HAP-1 (cell line): ENCODE results near the gene MKNK1.

Experiments
- DNase-seq, 2 experiments: peaks; one replicate each; pipeline ENCODE4 v3.0.0-alpha.2; 2016 to 2020; ENCODE audit warnings: low spot score in 2 of 2
- H3K27me3 ChIP-seq: fragments of 250-450 bp; sonication (Bioruptor Pico); 2 replicates; pipeline ENCODE4 v1.5.1; 2020; ENCODE audit warnings: low read depth, mild to moderate bottlenecking, moderate library complexity
- H3K36me3 ChIP-seq: fragments of 250-450 bp; sonication (Bioruptor Pico); replicated peaks from 2 replicates; pipeline ENCODE4 v1.5.1; 2020; ENCODE audit warnings: mild to moderate bottlenecking
- H3K4me1 ChIP-seq: fragments of 250-450 bp; sonication (Bioruptor Pico); 2 replicates; pipeline ENCODE4 v1.5.1; 2020; ENCODE audit warnings: mild to moderate bottlenecking
- H3K4me3 ChIP-seq: fragments of 250-450 bp; sonication (Bioruptor Pico); 2 replicates; pipeline ENCODE4 v1.5.1; 2020; ENCODE audit warnings: mild to moderate bottlenecking, moderate library complexity
- H3K9me3 ChIP-seq: fragments of 250-450 bp; sonication (Bioruptor Pico); 2 replicates; pipeline ENCODE4 v1.5.1; 2020; ENCODE audit warnings: mild to moderate bottlenecking, moderate library complexity
- in situ Hi-C: fragments of 300-500 bp; cut with MboI; formaldehyde crosslinking; loops from 3 replicates; pipeline ENCODE4 v1.14.3; 2020; ENCODE audit warnings: low sequenced_read_pairs, inconsistent platforms, mixed read lengths

The MKNK1 gene

DNA sequence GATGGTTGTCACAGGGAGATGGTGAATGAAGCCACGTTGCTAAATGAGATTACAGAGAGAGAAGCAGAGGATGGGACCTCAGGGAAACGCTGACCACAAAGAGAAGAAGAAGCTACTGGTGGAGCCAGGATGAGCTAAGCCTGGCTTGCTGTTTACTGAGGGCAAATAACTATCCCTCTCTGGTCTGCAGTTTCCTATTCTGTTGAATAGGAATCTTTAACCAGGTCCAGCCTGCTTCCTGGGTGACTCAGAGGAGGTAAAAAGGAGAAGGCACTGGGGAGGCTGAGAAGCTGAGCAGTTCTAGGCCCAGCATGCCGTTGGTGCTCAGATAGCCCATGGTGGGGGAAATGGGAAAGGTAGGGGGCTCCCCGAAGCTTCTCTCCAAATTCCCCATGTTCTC lies 84.9 kb downstream of the MKNK1 start:
- no peaks in the 10 kb centered on the region for H3K36me3 ChIP-seq
- in situ Hi-C loops = no loop called here
- DNase-seq = no peak
- peaks cover 25% of the 10 kb centered on the region for H3K4me1 ChIP-seq
- H3K4me3 ChIP-seq = no peak overlapping the region
- no peaks in the 10 kb centered on the region for H3K27me3 ChIP-seq
- H3K9me3 ChIP-seq = no peaks in the 10 kb centered on the region

DNA sequence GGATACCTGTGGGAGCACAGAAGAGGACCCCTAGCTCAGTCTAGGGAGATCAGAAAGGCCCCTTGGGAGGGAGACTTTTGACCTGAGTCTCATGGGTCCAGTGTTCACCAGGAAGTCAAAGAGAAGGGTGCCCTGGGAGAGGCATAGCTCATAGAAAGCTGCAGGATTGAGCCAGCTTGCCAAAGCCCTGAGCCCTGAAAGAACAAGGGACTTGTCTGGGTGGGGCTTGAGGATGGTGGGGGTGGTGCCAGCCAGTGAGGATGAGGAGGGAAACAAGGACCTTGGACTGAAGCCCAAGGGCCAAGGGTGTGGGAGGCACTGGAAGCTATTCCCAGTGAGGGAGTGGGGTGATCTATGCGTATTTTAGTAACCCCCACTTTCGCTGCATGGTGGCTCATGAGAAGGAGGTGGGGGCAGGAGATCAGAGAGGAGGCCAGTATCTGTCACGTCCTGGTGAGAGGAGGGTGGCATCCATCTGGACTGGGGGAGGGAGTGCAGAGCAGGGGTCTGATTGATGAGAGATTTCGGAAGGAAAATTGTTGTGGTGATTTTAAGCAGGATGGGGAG lies 86.1 kb downstream of the MKNK1 start:
- H3K27me3 ChIP-seq = no peaks in the 10 kb centered on the region
- no peak for DNase-seq
- no peaks in the 10 kb centered on the region for H3K9me3 ChIP-seq
- H3K36me3 ChIP-seq = no peaks in the 10 kb centered on the region
- H3K4me3 ChIP-seq = no peak overlapping the region
- H3K4me1 ChIP-seq = peaks cover 25% of the 10 kb centered on the region
- in situ Hi-C loops = no loop called here

DNA sequence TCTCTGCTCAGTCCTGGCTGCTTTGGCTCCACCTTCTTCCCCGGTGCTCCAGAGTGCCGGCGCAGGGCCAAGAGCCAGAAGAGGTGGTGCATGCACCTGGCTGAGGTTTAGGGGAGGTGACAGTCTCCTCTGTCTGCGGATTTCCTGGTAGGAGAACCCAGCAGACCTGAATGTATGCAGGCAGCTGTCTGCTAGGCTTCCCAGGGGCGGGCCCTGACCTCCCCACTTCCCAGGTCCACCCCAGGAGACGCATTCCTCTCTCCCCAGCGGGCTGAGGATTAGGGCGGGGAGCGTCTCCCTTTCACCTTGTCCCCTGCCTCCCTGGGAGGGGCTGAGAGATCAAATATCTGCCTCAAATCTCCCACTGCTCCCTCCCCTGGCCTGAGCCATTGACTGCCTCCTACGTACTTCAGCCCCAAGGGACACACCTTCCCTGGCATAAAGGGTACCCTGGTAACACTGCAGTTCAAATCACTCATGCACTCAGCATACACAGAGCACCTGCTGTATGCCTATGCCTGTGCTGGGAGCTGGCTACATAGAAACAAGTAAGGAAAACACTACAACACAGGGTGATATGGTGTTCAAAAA lies 87.0 kb downstream of the MKNK1 start:
- in situ Hi-C loops = no loop called here
- no peaks in the 10 kb centered on the region for H3K27me3 ChIP-seq
- H3K4me1 ChIP-seq = peaks cover 18% of the 10 kb centered on the region
- H3K36me3 ChIP-seq = no peaks in the 10 kb centered on the region
- no peak overlapping the region for H3K4me3 ChIP-seq
- H3K9me3 ChIP-seq = no peaks in the 10 kb centered on the region
- DNase-seq = peak; percentile 63 to 77

DNA sequence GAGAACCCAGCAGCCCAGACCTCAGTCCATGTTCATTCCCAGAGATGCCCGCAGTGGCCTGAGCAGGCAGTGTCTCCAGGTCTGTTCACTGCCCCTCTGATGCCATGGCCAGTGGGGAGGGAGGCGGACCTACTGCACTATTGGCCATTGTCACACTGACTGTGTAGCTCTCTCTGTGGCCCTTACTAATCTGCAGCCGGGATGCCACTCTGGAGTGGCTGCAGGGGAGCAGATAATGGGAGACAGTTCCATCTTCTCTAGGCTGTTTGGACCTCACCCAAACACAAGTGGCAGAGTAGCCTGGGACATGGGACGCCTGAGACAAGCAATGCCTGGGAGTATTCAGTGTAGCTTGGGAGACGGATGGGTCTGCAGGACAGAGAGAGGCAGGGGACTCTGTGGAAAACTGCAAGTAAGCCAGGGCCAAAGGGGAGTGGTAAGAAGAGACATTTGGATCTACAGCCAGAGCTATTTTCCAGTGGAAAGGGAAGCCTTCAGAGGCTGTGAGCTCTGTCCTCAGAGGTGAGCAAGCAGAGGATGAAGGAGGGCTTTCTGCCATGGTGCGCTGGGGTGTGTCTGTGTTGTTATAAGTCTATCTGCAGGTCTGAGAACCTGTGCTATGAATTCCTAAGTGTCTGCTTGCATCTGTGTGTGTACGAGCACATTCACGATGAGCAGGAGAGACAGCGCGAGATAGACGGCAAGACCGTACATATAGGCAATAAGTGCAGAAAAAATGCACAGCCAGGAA lies 87.7 kb downstream of the MKNK1 start:
- no peaks in the 10 kb centered on the region for H3K27me3 ChIP-seq
- in situ Hi-C loops = no loop called here
- DNase-seq = no peak

DNA sequence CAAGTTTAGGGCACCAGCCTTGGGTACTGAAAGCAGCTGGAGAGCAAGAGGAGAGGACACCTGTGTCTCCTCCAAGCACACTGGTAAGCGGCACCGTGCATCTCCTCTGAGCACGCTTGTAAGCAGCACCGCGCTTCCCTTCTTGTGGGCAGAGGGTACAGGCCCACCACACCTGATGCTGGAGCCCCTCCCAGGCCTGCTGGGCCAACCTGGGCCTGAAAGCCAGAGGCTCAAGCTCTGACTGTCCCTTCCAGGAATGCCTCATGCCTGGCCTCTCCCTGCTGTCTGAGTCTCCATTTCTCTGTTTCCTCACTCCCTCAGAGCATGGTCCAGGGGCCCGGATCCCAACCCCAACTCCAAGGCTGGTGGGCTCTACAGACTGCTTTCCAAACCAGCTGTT lies 88.5 kb downstream of the MKNK1 start:
- in situ Hi-C loops = no loop called here

More for the DNA sequence above, 87.7 kb downstream of the MKNK1 start:
- no peaks in the 10 kb centered on the region for H3K36me3 ChIP-seq
- H3K9me3 ChIP-seq = no peaks in the 10 kb centered on the region
- peaks cover 14% of the 10 kb centered on the region for H3K4me1 ChIP-seq
- H3K4me3 ChIP-seq = no peak overlapping the region

DNA sequence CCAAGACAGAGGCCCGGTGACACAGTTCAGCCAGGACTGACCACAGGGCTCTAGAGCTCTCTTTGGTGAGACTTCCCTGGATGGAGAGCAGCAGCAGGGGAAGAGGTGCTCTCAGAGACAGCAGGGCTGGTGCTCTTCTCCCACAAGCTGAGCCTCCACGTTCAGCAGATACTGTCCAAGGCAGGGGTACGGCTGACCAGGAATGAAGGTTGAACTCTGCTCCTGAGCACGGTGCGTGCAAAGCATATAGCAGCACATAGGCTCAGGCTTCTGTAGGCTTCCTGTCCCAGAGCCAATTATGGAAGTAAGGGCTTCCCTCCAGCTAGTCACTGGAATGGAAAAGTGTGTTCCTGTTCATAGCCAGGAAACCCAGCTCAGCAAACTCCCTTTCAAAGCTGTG lies 90.5 kb downstream of the MKNK1 start:
- Histone ChIP-seq H3K27me3 (no peaks in the 10 kb centered on the region), H3K36me3 (no peaks in the 10 kb centered on the region), H3K4me1 (peaks cover 11% of the 10 kb centered on the region), H3K9me3 (no peaks in the 10 kb centered on the region), H3K4me3 (no peak overlapping the region)
- no peak for DNase-seq
- in situ Hi-C loops = no loop called here

More for the DNA sequence above, 88.5 kb downstream of the MKNK1 start:
- Histone ChIP-seq H3K9me3 (no peaks in the 10 kb centered on the region), H3K4me1 (peaks cover 14% of the 10 kb centered on the region), H3K4me3 (no peak overlapping the region), H3K27me3 (no peaks in the 10 kb centered on the region), H3K36me3 (no peaks in the 10 kb centered on the region)
- DNase-seq = no peak

DNA sequence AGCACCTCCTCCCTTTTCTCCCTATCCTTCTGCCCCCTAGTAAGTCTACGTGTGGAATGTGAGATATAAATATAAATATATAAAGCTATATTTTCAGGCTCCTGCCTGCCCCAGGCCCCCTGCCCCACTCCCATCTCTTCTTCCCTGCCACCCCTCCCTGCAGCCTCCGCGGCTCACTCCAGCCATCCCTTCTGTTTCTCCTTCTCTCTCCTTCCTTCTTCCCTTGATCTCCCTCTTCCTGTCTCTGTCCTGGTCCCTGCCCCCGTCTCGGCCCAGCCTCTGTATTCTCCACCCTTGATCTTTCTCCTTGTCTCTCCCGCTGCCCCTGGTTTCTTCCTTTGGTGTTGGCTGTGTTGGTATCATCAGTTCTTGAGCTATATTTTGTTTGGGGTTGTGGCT lies 91.3 kb downstream of the MKNK1 start:
- in situ Hi-C loops = no loop called here
- H3K36me3 ChIP-seq = no peaks in the 10 kb centered on the region
- H3K27me3 ChIP-seq = no peaks in the 10 kb centered on the region
- DNase-seq = no peak
- peaks cover 11% of the 10 kb centered on the region for H3K4me1 ChIP-seq
- no peak overlapping the region for H3K4me3 ChIP-seq
- no peaks in the 10 kb centered on the region for H3K9me3 ChIP-seq

DNA sequence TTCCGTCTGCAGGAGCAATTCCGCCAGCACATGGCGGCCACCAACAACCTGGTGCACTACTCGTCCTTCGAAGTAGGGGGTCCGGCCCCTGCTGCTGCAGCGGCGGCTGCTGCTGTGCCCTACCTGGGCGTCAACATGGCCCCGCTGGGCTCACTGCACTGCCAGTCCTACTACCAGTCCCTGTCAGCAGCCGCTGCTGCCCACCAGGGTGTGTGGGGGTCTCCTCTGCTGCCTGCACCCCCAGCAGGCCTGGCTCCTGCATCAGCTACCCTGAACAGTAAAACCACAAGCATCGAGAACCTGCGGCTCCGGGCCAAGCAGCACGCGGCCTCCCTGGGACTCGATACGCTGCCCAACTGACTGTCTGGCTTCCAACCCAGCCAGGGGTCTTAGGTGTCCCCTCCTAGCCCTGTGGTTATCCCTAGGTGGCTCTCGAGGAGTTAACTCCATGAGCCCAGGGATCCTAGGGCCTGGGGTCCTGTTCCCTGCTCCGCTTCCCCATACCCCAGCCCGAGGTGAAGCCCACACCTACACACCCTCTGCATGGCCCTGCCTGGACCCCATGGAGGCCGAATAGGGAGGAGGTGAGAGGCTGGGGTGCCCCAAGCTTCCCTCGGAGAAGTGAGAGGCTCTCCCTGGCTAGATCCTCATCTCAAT lies 91.8 kb downstream of the MKNK1 start:
- in situ Hi-C loops = no loop called here
- no peak overlapping the region for H3K4me3 ChIP-seq
- H3K4me1 ChIP-seq = peaks cover 8% of the 10 kb centered on the region
- DNase-seq = no peak
- H3K9me3 ChIP-seq = no peaks in the 10 kb centered on the region
- H3K27me3 ChIP-seq = no peaks in the 10 kb centered on the region
- no peaks in the 10 kb centered on the region for H3K36me3 ChIP-seq

DNA sequence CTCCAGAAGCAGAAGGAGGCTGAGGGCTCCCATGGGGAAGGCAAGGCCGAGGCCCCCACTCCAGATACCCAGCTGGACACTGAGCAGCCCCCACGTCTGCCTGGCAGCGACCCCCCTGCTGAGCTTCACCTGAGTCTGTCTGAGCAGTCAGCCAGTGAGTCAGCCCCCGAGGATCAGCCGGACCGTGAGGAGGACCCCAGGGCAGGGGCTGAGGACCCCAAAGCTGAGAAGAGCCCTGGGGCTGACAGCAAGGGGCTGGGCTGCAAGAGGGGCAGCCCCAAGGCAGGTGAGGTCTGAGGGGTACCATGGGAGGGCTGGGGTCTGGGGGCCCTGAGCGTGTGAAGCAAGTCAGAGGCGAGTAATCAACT lies 93.1 kb downstream of the MKNK1 start:
- Histone ChIP-seq H3K36me3 (no peaks in the 10 kb centered on the region), H3K9me3 (no peaks in the 10 kb centered on the region), H3K4me3 (no peak overlapping the region), H3K4me1 (no peaks in the 10 kb centered on the region), H3K27me3 (no peaks in the 10 kb centered on the region)
- in situ Hi-C loops = no loop called here
- DNase-seq = no peak

DNA sequence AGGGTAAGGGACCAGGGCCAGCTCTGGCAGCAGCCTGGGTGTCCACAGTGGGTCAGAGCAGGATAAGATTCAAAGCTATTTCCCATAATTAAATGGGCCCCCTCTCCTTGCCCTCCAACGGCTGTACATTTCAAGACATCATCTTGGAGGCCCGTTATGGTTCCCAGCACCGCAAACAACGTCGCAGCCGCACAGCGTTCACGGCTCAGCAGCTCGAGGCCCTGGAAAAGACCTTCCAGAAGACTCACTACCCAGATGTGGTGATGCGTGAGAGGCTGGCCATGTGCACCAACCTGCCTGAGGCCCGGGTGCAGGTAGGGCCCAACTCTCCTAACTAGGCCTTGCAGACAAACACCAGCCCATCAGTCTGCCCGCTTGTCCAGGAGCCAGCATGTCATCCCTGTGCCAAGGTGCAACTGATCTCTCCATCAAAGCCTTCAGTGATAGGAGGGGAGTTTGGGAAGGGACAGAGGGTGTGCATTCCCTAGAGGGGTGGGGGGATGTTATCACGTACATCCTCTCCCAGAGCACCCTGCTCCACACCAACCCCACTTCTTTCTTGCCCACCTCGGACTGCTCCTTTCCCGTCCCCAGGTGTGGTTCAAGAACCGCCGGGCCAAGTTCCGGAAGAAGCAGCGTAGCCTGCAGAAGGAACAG lies 93.6 kb downstream of the MKNK1 start:
- Histone ChIP-seq H3K27me3 (no peaks in the 10 kb centered on the region), H3K9me3 (no peaks in the 10 kb centered on the region), H3K36me3 (no peaks in the 10 kb centered on the region), H3K4me1 (no peaks in the 10 kb centered on the region), H3K4me3 (no peak overlapping the region)
- no peak for DNase-seq
- in situ Hi-C loops = no loop called here

DNA sequence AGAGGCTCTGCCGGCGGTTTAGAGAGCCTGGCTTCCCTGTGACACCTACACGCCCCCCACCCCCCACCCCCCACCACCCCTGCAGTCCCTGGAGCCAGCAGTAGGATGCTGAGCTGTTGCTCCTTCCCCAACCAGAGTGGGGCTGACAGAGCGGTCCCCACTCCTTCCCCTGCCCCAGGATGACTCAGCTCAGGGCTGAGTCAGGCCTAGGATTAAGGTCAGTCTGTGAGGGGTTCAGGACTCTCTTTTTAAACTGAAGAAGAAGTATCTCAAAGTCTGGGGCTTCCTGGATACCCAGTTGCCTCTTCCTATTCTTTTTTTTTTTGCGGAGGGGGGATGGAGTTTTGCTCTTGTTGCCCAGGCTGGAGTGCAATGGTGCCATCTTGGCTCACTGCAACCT lies 95.3 kb downstream of the MKNK1 start:
- in situ Hi-C loops = no loop called here
- Histone ChIP-seq H3K9me3 (no peaks in the 10 kb centered on the region), H3K27me3 (no peaks in the 10 kb centered on the region), H3K4me3 (no peak overlapping the region), H3K36me3 (no peaks in the 10 kb centered on the region), H3K4me1 (no peaks in the 10 kb centered on the region)
- DNase-seq = no peak
